Mammary microvascular endothelial cell (primary cell): Measurements from ENCODE around the gene MMP21. TPM values are rescaled to one million over a fixed set of nuclear protein-coding genes. Genes with fewer than 3 reads are reported as not detected.

Experiments
- total RNA-seq: library from RNA; depleted of rRNA; stranded (reverse); fragments of >200 nt; gene quantifications from 2 replicates; pipeline ENCODE4 v1.2.3, GENCODE V29; 2015

Gene MMP21
- total RNA-seq: 0.07 TPM in 1 of 2 replicates, not detected in the other

GRCh38 chr10:125775491-125776106 is at the start of gene MMP21:
Gene MMP21, minus strand, starts transcription at chr10:125775821. Its CDS starts 0 bp downstream, at chr10:125775821.

GRCh38 chr10:125822878-125823662 is 47.4 kb upstream of the MMP21 start, which contains the start of the genes BCCIP and UROS:
Gene BCCIP, plus strand, starts transcription at chr10:125823546. Its CDS starts 12 bp downstream, at chr10:125823558.
Gene UROS, minus strand, starts transcription at chr10:125823258. Its CDS starts 6,759 bp downstream, at chr10:125816499.

GRCh38 chr10:125719173-125720001 is 56.2 kb downstream of the MMP21 start, which contains the start of gene EDRF1:
Gene EDRF1, plus strand, starts transcription at chr10:125719709. Its CDS starts 99 bp downstream, at chr10:125719808.

Other genes starting within 250 kb of the MMP21 start
- gene TEX36, start 92.7 kb downstream of the MMP21 start, total RNA-seq: not detected in 2 replicates
- gene EDRF1, start 56.1 kb downstream of the MMP21 start, total RNA-seq: 7.0 and 12.6 TPM in 2 replicates
- 46.1 and 54.3 TPM in 2 replicates for gene UROS, start 47.4 kb upstream of the MMP21 start, total RNA-seq
- 63.3 and 75.4 TPM in 2 replicates for gene BCCIP, start 47.7 kb upstream of the MMP21 start, total RNA-seq
- 48.7 and 49.4 TPM in 2 replicates for gene DHX32, start 105.5 kb upstream of the MMP21 start, total RNA-seq
- 0.54 and 1.9 TPM in 2 replicates for gene FANK1, start 120.7 kb upstream of the MMP21 start, total RNA-seq